T-cell (primary cell): ENCODE measurements around the gene SSTR3. TPM values are rescaled to one million over a fixed set of nuclear protein-coding genes. Genes with fewer than 3 reads are reported as not detected.

Experiments
- ATAC-seq, 4 experiments: fragments of 200-7000 bp in 3 of 4; fragments of 150-1000 bp in 1 of 4; cut with Tn5 transposase; replicated peaks in 1 of 4; 1 replicate in 3 of 4; 2 replicates in 1 of 4; pipeline ENCODE4 v1.10.0; 2021; ENCODE audit warnings: moderate library complexity in 3 of 4, mild to moderate bottlenecking in 2 of 4, moderate number of reproducible peaks in 1 of 4
- CTCF ChIA-PET, 2 donors: fragments of 300-600 bp; sonication (Branson Sonifier 250); formaldehyde crosslinking; loops; one replicate each; lab custom pipeline; 2022; ENCODE audit warnings: antibody characterized with exemption in 2 of 2; lab: Charles Lee
- POLR2A ChIA-PET, 2 donors: fragments of 300-600 bp; sonication (Branson Sonifier 250); formaldehyde crosslinking; loops; one replicate each; lab custom pipeline; 2022; ENCODE audit warnings: antibody characterized with exemption in 2 of 2; lab: Charles Lee
- DNase-seq, 35 experiments: peaks; one replicate each; pipeline versions ENCODE4 v3.0.0 to v3.0.0-alpha.2; 2013 to 2023
- H3K27ac ChIP-seq: one replicate; pipeline ENCODE4 v1.5.1; 2013; ENCODE audit warnings: low read length
- H3K27me3 ChIP-seq, 2 experiments: replicated peaks in 1 of 2; 1 replicate in 1 of 2; 2 replicates in 1 of 2; pipeline versions ENCODE4 v1.6.1 to v1.7.0; 2013; ENCODE audit warnings: low read length in 1 of 2, mixed read lengths in 1 of 2; ENCODE audit not compliant: control insufficient read depth in 2 of 2, insufficient read depth in 2 of 2; ENCODE audit errors: extremely low read depth in 1 of 2
- H3K36me3 ChIP-seq, 2 donors: 1 replicate in 1 of 2; 2 replicates in 1 of 2; pipeline versions ENCODE4 v1.6.1 to v1.7.0; 2013; ENCODE audit warnings: low read length in 1 of 2; ENCODE audit not compliant: control insufficient read depth in 2 of 2, insufficient read depth in 1 of 2; ENCODE audit errors: extremely low read depth in 1 of 2
- H3K4me1 ChIP-seq, 2 experiments: 1 replicate in 1 of 2; 2 replicates in 1 of 2; pipeline versions ENCODE4 v1.6.1 to v1.7.0; 2013; ENCODE audit warnings: low read length in 2 of 2, mixed read lengths in 1 of 2; ENCODE audit not compliant: insufficient read depth in 2 of 2, control insufficient read depth in 1 of 2; ENCODE audit errors: extremely low read depth in 1 of 2
- H3K4me3 ChIP-seq, 2 donors: 1 replicate in 1 of 2; 2 replicates in 1 of 2; pipeline versions ENCODE4 v1.5.1 to v1.7.0; 2013; ENCODE audit warnings: mild to moderate bottlenecking in 2 of 2, low read length in 1 of 2, moderate library complexity in 1 of 2; ENCODE audit not compliant: control insufficient read depth in 1 of 2; ENCODE audit errors: extremely low read depth in 1 of 2
- H3K9me3 ChIP-seq: 2 replicates; pipeline ENCODE4 v1.7.0; 2013
- H3K27ac Mint-ChIP-seq, 2 donors: one replicate each; pipeline ENCODE4 v1.8.0; 2020 to 2021; ENCODE audit warnings: mild to moderate bottlenecking in 2 of 2, mixed read lengths in 2 of 2
- H3K27me3 Mint-ChIP-seq, 2 donors: one replicate each; pipeline ENCODE4 v1.8.0; 2021 to 2022; ENCODE audit warnings: mixed read lengths in 2 of 2
- H3K36me3 Mint-ChIP-seq: one replicate; pipeline ENCODE4 v1.8.0; 2021; ENCODE audit warnings: mixed read lengths
- H3K4me1 Mint-ChIP-seq, 3 donors: one replicate each; pipeline ENCODE4 v1.8.0; 2020 to 2022; ENCODE audit warnings: mixed read lengths in 3 of 3, mild to moderate bottlenecking in 1 of 3
- H3K4me3 Mint-ChIP-seq, 3 donors: one replicate each; pipeline ENCODE4 v1.8.0; 2020 to 2022; ENCODE audit warnings: mild to moderate bottlenecking in 3 of 3, mixed read lengths in 3 of 3, moderate library complexity in 3 of 3
- H3K9me3 Mint-ChIP-seq, 3 donors: one replicate each; pipeline ENCODE4 v1.8.0; 2020 to 2022; ENCODE audit warnings: mixed read lengths in 3 of 3
- WGBS: methylation state at CpG from one replicate; pipeline ENCODE4 v1.1.5; 2013; ENCODE audit warnings: missing lambda C conversion rate; ENCODE audit not compliant: insufficient coverage; 5-methylcytosine and 5-hydroxymethylcytosine counted together
- total RNA-seq, 35 experiments: library from RNA in 6 of 35; stranded (reverse) in 6 of 35; fragments of 120-200 nt in 1 of 35; gene quantifications; one replicate each; pipeline versions ENCODE4 v1.2.1 to v1.2.4 and lab custom pipeline; 2013 to 2026

Gene SSTR3
- total RNA-seq, 5 donors from 2014 or later (not counting 1 experiment from before 2014, with no cell fraction given): 4.6 to 8.7 (median 5.3) TPM

DNA sequence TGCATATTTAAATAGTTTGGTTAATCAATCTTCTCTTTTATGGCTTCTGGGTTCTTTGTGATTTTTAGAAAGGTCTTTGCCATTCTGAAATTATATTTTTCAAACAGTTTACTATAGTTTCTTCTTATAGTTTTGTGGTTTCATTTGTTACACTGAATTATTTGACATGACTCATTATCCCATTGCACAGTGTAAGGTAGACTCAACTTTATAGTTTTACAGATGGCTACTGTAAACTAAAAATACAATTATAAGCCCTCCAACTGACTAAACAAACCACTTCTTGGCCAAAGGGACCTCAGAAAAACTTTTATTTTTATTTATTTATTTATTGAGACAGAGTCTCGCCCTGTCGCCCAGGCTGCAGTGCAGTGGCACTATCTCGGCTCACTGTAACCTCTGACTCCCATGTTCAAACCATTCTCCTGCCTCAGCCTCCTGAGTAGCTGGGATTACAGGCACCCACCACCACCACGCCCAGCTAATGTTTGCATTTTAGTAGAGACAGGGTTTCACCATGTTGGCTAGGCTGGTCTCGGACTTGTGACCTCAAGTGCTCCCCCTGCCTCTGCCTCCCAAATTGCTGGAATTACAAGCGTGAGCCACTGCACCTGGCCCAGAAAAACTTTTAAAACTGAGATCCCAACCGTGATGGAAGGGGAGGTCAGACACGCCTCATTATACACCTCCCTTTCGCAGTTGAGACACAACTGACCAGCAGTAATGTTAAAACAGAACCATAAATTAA lies 45.9 kb upstream of the SSTR3 start:
- DNase-seq (no peak), ATAC-seq (no peak)
- Histone ChIP-seq H3K27me3 (peaks cover 0 to 3% of the 10 kb centered on the region in 2 experiments), H3K4me1 (peaks cover 2 to 24% of the 10 kb centered on the region in 2 experiments), H3K27ac (no peak overlapping the region), H3K36me3 (no peaks in the 10 kb centered on the region), H3K4me3 (no peak overlapping the region), H3K9me3 (no peaks in the 10 kb centered on the region)
- H3K9me3 Mint-ChIP-seq: no peaks in the 10 kb centered on the region
- H3K36me3 Mint-ChIP-seq: no peaks in the 10 kb centered on the region
- peaks cover 20 to 30% (median 25%) of the 10 kb centered on the region in 3 donors for H3K4me1 Mint-ChIP-seq
- CTCF ChIA-PET: interaction anchor here in 1 of 2 donors (0.7 to 4.7 kb wide), 2 partner anchors 14 to 41 kb away, joined by 6 to 63 read pairs; partner anchors contain the start of gene RAC2
- no peak overlapping the region for H3K4me3 Mint-ChIP-seq
- peaks cover 0 to 1% of the 10 kb centered on the region in 2 donors for H3K27me3 Mint-ChIP-seq
- WGBS: 100% methylated on average over 4 of the region's 9 CpGs
- H3K27ac Mint-ChIP-seq: peak overlapping the region in 1 of 2 donors; percentile 48
- POLR2A ChIA-PET: no interaction called here

DNA sequence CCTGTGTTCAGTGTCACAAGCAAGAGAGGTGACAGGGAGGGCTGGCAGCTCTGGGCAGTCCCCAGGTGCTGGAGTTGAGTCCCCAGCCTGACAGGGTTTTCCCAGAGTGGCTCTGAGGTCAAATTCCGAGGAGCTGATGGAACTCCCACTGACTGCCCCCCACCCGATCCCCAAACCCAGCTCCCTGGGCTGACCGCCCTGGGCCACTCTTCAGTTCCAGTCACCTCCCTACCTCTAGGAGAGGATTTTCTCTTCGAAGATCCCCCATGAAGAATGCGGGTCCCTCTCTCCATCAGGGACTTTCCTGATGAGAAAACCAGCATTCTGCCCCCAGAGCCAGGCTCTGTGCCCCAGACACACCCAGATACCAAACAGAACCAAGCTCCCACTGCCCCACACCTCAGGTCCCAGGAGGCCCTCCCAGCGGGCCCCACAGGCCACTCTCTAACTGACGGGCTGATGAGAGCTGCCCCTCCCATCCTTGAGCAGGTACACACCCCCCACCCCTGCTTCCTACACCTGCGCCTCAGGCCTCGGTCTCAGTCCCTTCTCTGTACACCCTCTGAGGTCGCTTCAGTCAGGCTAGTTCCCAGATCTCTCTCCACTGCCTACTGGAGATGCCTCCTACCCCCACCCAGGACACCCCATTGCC lies 43.9 kb upstream of the SSTR3 start:
- Mint-ChIP-seq H3K4me3 (no peak overlapping the region), H3K27me3 (peaks cover 0 to 1% of the 10 kb centered on the region in 2 donors), H3K27ac (no peak overlapping the region), H3K9me3 (no peaks in the 10 kb centered on the region), H3K4me1 (peaks cover 20 to 30% (median 25%) of the 10 kb centered on the region in 3 donors), H3K36me3 (no peaks in the 10 kb centered on the region)
- peaks cover 2 to 23% of the 10 kb centered on the region in 2 experiments for H3K4me1 ChIP-seq
- ChIA-PET POLR2A (interaction anchor here in 1 of 2 donors (0.5 kb wide), 1 partner anchor 11 kb away, joined by 3 read pairs; no protein-coding TSS in a partner anchor), CTCF (no interaction called here)
- ATAC-seq (no peak), DNase-seq (no peak)
- H3K27me3 ChIP-seq: peaks cover 0 to 3% of the 10 kb centered on the region in 2 experiments
- no peak overlapping the region for H3K27ac ChIP-seq
- no peaks in the 10 kb centered on the region for H3K36me3 ChIP-seq
- 86% methylated on average over 10 of the region's 10 CpGs for WGBS
- H3K9me3 ChIP-seq: no peaks in the 10 kb centered on the region
- no peak overlapping the region for H3K4me3 ChIP-seq

DNA sequence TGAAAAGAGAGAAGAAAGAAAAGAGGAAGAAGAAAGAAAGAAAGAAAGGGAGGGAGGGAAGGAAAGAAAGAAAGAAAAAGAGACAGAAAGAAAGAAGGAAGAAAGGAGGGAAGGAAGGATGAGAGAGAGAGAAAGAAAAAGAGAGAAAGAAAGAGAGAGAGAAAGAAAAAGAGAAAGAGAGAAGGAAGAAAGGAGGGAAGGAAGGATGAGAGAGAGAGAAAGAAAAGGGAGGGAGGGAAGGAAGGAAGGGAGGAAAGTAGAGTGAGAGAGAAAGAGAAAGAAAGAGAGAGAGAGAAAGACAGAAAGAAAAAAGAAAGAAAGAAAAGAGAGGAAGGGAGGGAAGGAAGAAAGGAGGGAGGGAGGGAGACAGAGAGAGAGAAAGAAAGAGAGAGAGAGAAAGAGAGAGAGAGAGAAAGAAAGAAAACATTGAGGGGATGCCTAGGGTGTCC lies 43.3 kb upstream of the SSTR3 start:
- Histone ChIP-seq H3K27ac (no peak overlapping the region), H3K27me3 (peaks cover 0 to 3% of the 10 kb centered on the region in 2 experiments), H3K4me3 (no peak overlapping the region), H3K4me1 (peaks cover 2 to 17% of the 10 kb centered on the region in 2 experiments), H3K36me3 (no peaks in the 10 kb centered on the region), H3K9me3 (no peaks in the 10 kb centered on the region)
- Mint-ChIP-seq H3K27me3 (no peaks in the 10 kb centered on the region), H3K4me3 (no peak overlapping the region), H3K4me1 (peaks cover 14 to 23% (median 19%) of the 10 kb centered on the region in 3 donors), H3K36me3 (no peaks in the 10 kb centered on the region), H3K9me3 (no peaks in the 10 kb centered on the region), H3K27ac (no peak overlapping the region)
- ChIA-PET POLR2A (no interaction called here), CTCF (no interaction called here)
- ATAC-seq: no peak
- no peak for DNase-seq

DNA sequence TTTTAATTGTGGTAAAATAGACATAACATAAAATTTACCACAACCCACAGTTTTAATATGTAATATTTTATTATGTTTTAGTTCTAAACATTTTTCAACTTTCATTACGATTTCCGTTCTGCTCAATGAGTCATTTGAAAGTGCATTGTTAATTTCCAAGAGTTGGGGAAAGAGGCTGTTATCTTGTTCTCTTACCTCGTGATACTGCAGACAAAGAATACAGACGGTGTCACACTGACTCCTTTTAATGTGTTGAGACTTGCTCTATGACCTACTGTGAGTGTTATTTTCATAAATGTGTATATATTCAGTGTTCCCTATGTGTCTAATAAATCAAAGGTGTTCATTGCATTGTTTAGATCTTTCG lies 42.6 kb upstream of the SSTR3 start:
- WGBS: 43% methylated on average over 1 of the region's 5 CpGs
- H3K4me3 ChIP-seq: no peak overlapping the region
- ATAC-seq (peak in 1 of 4 experiments; percentile 42), DNase-seq (no peak)
- H3K27ac ChIP-seq: no peak overlapping the region
- H3K27ac Mint-ChIP-seq: no peak overlapping the region
- H3K4me3 Mint-ChIP-seq: no peak overlapping the region
- peaks cover 0 to 3% of the 10 kb centered on the region in 2 experiments for H3K27me3 ChIP-seq
- no peaks in the 10 kb centered on the region for H3K9me3 Mint-ChIP-seq
- peaks cover 11 to 21% (median 12%) of the 10 kb centered on the region in 3 donors for H3K4me1 Mint-ChIP-seq
- no peaks in the 10 kb centered on the region for H3K27me3 Mint-ChIP-seq
- peaks cover 2 to 11% of the 10 kb centered on the region in 2 experiments for H3K4me1 ChIP-seq
- H3K36me3 ChIP-seq: no peaks in the 10 kb centered on the region
- no peaks in the 10 kb centered on the region for H3K9me3 ChIP-seq
- no peaks in the 10 kb centered on the region for H3K36me3 Mint-ChIP-seq
- CTCF ChIA-PET: no interaction called here
- POLR2A ChIA-PET: no interaction called here

DNA sequence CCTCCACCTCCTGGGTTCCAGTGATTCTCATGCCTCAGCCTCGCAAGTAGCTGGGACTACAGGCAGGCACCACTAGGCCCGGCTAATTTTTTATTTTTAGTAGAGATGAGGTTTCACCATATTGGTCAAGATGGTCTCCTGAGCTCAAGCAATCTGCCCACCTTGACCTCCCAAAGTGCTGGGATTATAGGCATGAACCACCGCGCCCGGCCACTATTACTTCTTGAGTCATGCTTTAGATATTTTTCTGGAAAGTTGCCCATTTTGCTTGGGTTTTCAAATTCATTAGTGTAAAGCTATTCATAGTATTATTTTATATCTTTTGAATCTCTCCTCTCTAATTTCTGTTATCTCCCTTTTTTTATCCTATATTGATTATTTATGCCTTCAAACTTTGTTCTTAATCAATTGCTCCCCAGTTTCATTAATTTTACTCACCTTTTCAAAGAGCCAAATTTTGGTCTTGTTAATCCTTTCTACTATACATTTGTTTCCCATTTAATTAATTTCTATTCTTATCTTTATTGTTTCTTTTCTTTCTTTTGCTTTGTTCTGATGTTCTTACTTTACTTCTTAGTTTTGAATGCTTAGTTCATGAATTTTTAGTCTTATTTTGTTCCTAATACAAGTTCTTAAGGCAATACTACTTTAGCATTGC lies 42.1 kb upstream of the SSTR3 start:
- no peaks in the 10 kb centered on the region for H3K9me3 ChIP-seq
- peaks cover 2 to 6% of the 10 kb centered on the region in 2 experiments for H3K4me1 ChIP-seq
- no peaks in the 10 kb centered on the region for H3K9me3 Mint-ChIP-seq
- H3K36me3 ChIP-seq: no peaks in the 10 kb centered on the region
- no peaks in the 10 kb centered on the region for H3K27me3 Mint-ChIP-seq
- DNase-seq (no peak), ATAC-seq (no peak)
- no peak overlapping the region for H3K4me3 Mint-ChIP-seq
- WGBS: 80% methylated on average over 1 of the region's 5 CpGs
- H3K4me3 ChIP-seq: no peak overlapping the region
- H3K4me1 Mint-ChIP-seq: peaks cover 6 to 16% (median 7%) of the 10 kb centered on the region in 3 donors
- H3K27ac ChIP-seq: no peak overlapping the region
- H3K36me3 Mint-ChIP-seq: no peaks in the 10 kb centered on the region
- H3K27me3 ChIP-seq: peaks cover 0 to 3% of the 10 kb centered on the region in 2 experiments
- H3K27ac Mint-ChIP-seq: no peak overlapping the region
- POLR2A ChIA-PET: no interaction called here
- CTCF ChIA-PET: no interaction called here

DNA sequence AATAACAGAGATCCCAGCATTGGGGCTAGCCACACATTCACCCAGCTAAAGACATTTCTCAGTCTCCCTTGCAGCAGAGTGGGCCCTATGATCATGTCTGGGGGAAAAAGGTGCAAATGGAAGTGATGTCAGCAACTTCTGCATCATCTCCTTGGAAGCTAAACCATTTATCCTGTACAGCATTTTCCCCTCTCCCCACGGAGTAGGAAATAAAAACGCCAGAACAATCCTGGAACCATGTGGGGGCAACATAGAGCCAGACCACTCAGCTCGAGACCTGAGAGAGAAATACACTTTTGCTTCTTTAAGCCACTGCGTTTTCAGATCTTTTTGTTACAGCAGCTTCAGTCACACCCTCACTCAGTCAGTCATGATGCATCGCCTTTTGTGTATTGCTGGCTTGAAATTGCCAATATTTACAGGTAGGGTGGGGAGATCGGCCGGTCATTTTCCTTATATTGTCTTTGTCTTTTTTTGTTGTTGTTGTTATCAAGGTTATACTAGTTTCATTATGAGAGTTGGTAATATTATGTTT lies 40.9 kb upstream of the SSTR3 start:
- ATAC-seq: no peak

More for the DNA sequence above, 40.9 kb upstream of the SSTR3 start:
- Histone ChIP-seq H3K27me3 (peaks cover 0 to 3% of the 10 kb centered on the region in 2 experiments), H3K27ac (no peak overlapping the region), H3K4me1 (no peaks in the 10 kb centered on the region), H3K36me3 (no peaks in the 10 kb centered on the region), H3K4me3 (no peak overlapping the region), H3K9me3 (no peaks in the 10 kb centered on the region)
- no peaks in the 10 kb centered on the region for H3K36me3 Mint-ChIP-seq
- no peak overlapping the region for H3K27ac Mint-ChIP-seq
- WGBS: 69% methylated on average over 2 of the region's 7 CpGs
- H3K4me1 Mint-ChIP-seq: peaks cover 0 to 11% (median 2%) of the 10 kb centered on the region in 3 donors
- no peak for DNase-seq
- no peaks in the 10 kb centered on the region for H3K9me3 Mint-ChIP-seq
- ChIA-PET CTCF (no interaction called here), POLR2A (no interaction called here)
- H3K4me3 Mint-ChIP-seq: no peak overlapping the region
- H3K27me3 Mint-ChIP-seq: no peaks in the 10 kb centered on the region
